ENCODE measurements around the gene RAB33B. TPM values are rescaled to one million over a fixed set of nuclear protein-coding genes. Genes with fewer than 3 reads are reported as not detected.
A peak's percentile ranks its signal among the peaks of the same experiment; 100 is the strongest.

RAB33B gene
- total RNA-seq, 1 experiment from 2014 or later, result 5.7 TPM

DNA sequence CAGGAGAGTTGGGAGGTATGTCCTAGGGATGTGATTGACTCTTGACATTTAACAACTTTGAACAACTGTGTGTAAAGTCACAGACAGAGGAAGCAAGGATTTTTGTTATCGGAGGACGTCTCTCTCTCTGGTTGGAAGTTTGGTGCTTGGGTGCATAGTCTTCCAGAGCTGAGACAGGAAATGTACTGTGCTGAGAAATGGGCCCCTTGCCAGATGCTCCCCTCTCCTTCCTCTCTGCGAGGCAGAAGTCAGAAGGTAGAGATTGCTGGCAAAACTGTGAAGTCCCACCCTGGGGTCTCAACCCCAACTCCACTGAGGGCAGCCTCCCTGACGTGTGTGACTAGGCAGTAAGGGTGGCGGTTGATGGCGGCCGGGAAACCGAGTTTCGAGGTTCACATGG, 52.9 kb downstream of the RAB33B start (continued):
- TF ChIP-seq, protein P1, sequence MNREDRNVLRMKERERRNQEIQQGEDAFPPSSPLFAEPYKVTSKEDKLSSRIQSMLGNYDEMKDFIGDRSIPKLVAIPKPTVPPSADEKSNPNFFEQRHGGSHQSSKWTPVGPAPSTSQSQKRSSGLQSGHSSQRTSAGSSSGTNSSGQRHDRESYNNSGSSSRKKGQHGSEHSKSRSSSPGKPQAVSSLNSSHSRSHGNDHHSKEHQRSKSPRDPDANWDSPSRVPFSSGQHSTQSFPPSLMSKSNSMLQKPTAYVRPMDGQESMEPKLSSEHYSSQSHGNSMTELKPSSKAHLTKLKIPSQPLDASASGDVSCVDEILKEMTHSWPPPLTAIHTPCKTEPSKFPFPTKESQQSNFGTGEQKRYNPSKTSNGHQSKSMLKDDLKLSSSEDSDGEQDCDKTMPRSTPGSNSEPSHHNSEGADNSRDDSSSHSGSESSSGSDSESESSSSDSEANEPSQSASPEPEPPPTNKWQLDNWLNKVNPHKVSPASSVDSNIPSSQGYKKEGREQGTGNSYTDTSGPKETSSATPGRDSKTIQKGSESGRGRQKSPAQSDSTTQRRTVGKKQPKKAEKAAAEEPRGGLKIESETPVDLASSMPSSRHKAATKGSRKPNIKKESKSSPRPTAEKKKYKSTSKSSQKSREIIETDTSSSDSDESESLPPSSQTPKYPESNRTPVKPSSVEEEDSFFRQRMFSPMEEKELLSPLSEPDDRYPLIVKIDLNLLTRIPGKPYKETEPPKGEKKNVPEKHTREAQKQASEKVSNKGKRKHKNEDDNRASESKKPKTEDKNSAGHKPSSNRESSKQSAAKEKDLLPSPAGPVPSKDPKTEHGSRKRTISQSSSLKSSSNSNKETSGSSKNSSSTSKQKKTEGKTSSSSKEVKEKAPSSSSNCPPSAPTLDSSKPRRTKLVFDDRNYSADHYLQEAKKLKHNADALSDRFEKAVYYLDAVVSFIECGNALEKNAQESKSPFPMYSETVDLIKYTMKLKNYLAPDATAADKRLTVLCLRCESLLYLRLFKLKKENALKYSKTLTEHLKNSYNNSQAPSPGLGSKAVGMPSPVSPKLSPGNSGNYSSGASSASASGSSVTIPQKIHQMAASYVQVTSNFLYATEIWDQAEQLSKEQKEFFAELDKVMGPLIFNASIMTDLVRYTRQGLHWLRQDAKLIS (CRISPR knock-in tag; IDR thresholded peaks at IDR 0.05; ENCODE audit: borderline replicate concordance), result no peak
- TF ChIP-seq, protein P2, sequence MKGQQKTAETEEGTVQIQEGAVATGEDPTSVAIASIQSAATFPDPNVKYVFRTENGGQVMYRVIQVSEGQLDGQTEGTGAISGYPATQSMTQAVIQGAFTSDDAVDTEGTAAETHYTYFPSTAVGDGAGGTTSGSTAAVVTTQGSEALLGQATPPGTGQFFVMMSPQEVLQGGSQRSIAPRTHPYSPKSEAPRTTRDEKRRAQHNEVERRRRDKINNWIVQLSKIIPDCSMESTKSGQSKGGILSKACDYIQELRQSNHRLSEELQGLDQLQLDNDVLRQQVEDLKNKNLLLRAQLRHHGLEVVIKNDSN (CRISPR knock-in tag; IDR thresholded peaks at IDR 0.05), result no peak
- no peak for TF ChIP-seq GABPB1 (CRISPR knock-in tag; IDR thresholded peaks at IDR 0.05)
- TF ChIP-seq, protein P3, sequence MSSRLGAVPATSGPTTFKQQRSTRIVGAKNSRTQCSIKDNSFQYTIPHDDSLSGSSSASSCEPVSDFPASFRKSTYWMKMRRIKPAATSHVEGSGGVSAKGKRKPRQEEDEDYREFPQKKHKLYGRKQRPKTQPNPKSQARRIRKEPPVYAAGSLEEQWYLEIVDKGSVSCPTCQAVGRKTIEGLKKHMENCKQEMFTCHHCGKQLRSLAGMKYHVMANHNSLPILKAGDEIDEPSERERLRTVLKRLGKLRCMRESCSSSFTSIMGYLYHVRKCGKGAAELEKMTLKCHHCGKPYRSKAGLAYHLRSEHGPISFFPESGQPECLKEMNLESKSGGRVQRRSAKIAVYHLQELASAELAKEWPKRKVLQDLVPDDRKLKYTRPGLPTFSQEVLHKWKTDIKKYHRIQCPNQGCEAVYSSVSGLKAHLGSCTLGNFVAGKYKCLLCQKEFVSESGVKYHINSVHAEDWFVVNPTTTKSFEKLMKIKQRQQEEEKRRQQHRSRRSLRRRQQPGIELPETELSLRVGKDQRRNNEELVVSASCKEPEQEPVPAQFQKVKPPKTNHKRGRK (CRISPR knock-in tag; IDR thresholded peaks at IDR 0.05; ENCODE audit: borderline replicate concordance), result no peak

DNA sequence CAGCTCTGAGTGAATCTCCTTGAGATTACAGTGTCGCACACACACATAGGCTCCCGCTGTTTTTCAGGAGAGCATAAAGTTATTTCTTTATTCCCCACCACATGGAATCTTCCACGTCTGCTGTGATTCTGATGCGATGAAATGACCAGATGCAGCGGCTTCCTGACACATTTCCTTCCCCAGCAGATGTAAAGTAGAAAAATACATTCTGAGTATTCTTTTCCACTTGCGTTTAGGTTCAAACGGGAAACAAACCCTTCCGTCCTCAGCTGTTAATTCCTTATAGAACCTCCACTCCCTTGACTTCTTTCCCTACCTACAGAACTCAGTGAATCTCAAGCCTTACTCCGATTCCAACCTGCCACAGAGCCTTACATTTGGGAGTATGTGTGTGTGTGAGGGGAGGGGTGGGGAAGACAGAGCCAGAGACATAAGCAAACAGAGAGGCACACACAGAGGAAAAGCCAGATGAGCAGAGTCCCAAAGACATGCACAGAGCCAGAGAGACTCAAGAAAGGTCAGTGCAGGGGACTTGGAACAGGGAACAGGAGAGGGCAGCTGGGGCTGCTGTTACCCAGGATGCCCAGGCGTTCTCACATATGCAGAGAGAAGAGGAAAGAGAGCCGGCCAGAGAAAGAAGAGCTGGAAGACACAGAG, 54.8 kb downstream of the RAB33B start:
- CTCF ChIA-PET, result interaction anchor here (0.9 to 2.8 kb wide), 9 partner anchors 11 to 478 kb away, joined by 3 to 36 read pairs (median 4); partner anchors contain the start of gene RAB33B
- Mint-ChIP-seq H3K27me3 (ENCODE audit: low read depth) (no peaks in the 10 kb centered on the region), H3K4me1 (peaks cover 15% of the 10 kb centered on the region), H3K4me3 (no peak overlapping the region), H3K36me3 (no peaks in the 10 kb centered on the region), H3K9me3 (0 out of 2 replicates have a peak, but pooled peaks cover 2% of the 10 kb centered on the region), H3K27ac (peak overlapping the region; percentile 75; the same call in 1 of the 2 replicates)
- no peak for ATAC-seq
- POLR2A ChIA-PET, result interaction anchor here (0.6 kb wide), 1 partner anchor 8 kb away, joined by 4 read pairs; no protein-coding TSS in a partner anchor
- TF ChIP-seq, protein P4, sequence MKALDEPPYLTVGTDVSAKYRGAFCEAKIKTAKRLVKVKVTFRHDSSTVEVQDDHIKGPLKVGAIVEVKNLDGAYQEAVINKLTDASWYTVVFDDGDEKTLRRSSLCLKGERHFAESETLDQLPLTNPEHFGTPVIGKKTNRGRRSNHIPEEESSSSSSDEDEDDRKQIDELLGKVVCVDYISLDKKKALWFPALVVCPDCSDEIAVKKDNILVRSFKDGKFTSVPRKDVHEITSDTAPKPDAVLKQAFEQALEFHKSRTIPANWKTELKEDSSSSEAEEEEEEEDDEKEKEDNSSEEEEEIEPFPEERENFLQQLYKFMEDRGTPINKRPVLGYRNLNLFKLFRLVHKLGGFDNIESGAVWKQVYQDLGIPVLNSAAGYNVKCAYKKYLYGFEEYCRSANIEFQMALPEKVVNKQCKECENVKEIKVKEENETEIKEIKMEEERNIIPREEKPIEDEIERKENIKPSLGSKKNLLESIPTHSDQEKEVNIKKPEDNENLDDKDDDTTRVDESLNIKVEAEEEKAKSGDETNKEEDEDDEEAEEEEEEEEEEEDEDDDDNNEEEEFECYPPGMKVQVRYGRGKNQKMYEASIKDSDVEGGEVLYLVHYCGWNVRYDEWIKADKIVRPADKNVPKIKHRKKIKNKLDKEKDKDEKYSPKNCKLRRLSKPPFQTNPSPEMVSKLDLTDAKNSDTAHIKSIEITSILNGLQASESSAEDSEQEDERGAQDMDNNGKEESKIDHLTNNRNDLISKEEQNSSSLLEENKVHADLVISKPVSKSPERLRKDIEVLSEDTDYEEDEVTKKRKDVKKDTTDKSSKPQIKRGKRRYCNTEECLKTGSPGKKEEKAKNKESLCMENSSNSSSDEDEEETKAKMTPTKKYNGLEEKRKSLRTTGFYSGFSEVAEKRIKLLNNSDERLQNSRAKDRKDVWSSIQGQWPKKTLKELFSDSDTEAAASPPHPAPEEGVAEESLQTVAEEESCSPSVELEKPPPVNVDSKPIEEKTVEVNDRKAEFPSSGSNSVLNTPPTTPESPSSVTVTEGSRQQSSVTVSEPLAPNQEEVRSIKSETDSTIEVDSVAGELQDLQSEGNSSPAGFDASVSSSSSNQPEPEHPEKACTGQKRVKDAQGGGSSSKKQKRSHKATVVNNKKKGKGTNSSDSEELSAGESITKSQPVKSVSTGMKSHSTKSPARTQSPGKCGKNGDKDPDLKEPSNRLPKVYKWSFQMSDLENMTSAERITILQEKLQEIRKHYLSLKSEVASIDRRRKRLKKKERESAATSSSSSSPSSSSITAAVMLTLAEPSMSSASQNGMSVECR (CRISPR knock-in tag; IDR thresholded peaks at IDR 0.05; ENCODE audit: borderline replicate concordance), result no peak
- no peak for TF ChIP-seq ZNF423 (CRISPR knock-in tag; IDR thresholded peaks at IDR 0.05)
- TF ChIP-seq ZNF317 (CRISPR knock-in tag; IDR thresholded peaks at IDR 0.05; ENCODE audit: borderline replicate concordance, low read depth), result no peak
- no peak for TF ChIP-seq RORB (CRISPR knock-in tag; IDR thresholded peaks at IDR 0.05)
- TF ChIP-seq, protein P5, sequence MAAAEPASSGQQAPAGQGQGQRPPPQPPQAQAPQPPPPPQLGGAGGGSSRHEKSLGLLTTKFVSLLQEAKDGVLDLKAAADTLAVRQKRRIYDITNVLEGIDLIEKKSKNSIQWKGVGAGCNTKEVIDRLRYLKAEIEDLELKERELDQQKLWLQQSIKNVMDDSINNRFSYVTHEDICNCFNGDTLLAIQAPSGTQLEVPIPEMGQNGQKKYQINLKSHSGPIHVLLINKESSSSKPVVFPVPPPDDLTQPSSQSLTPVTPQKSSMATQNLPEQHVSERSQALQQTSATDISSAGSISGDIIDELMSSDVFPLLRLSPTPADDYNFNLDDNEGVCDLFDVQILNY (CRISPR knock-in tag; IDR thresholded peaks at IDR 0.05), result no peak
- TF ChIP-seq CREM (CRISPR knock-in tag; IDR thresholded peaks at IDR 0.05), result no peak
- no peak for TF ChIP-seq CREB1 (CRISPR knock-in tag; IDR thresholded peaks at IDR 0.05)
- TF ChIP-seq NR1H2 (CRISPR knock-in tag; IDR thresholded peaks at IDR 0.05), result no peak
- TF ChIP-seq ESRRA (CRISPR knock-in tag; IDR thresholded peaks at IDR 0.05; ENCODE audit: borderline replicate concordance), result no peak
- TF ChIP-seq FOXK1 (CRISPR knock-in tag; IDR thresholded peaks at IDR 0.05), result no peak
- TF ChIP-seq ATF1 (CRISPR knock-in tag; IDR thresholded peaks at IDR 0.05), result no peak
- TF ChIP-seq EMX1 (CRISPR knock-in tag; IDR thresholded peaks at IDR 0.05), result no peak
- TF ChIP-seq, protein P6, sequence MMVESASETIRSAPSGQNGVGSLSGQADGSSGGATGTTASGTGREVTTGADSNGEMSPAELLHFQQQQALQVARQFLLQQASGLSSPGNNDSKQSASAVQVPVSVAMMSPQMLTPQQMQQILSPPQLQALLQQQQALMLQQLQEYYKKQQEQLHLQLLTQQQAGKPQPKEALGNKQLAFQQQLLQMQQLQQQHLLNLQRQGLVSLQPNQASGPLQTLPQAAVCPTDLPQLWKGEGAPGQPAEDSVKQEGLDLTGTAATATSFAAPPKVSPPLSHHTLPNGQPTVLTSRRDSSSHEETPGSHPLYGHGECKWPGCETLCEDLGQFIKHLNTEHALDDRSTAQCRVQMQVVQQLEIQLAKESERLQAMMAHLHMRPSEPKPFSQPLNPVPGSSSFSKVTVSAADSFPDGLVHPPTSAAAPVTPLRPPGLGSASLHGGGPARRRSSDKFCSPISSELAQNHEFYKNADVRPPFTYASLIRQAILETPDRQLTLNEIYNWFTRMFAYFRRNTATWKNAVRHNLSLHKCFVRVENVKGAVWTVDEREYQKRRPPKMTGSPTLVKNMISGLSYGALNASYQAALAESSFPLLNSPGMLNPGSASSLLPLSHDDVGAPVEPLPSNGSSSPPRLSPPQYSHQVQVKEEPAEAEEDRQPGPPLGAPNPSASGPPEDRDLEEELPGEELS (CRISPR knock-in tag; IDR thresholded peaks at IDR 0.05), result no peak
- TF ChIP-seq, protein P7, sequence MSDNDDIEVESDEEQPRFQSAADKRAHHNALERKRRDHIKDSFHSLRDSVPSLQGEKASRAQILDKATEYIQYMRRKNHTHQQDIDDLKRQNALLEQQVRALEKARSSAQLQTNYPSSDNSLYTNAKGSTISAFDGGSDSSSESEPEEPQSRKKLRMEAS (CRISPR knock-in tag; IDR thresholded peaks at IDR 0.05), result no peak
- DNase-seq (ENCODE audit: low spot score), result no peak
